Fibroblast of peridontal ligament (primary cell): Measurements from ENCODE around the gene HARS1.
"Not testable (repeated sequence)": the region's sequence is repeated elsewhere in the genome, so short reads cannot be mapped to it uniquely, and the experiment has no call there.

Experiments used
- DNase-seq: peaks from one replicate; pipeline ENCODE4 v3.0.0-alpha.2; 2010; ENCODE audit errors: extremely low read depth

Gene HARS1

DNA sequence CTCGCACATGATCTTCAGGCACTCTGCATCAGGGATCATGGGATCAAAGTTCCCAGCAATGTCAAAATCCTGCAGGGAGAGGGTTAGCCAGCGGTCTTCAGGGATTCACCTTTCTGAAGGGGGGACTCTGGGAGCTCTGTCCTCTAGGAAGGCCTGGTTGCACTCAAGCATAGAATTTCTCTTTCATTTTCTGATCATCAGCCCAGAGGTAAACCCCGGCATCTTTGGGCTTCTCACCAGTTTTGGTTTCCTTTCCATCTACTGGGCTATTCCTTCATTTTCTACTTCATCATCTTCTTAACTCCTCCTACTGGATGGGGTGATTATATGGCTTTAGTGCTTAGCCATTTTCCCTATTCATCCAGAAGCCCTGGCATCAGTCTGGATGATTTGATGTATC, 13.2 kb downstream of the HARS1 start:
- no peak for DNase-seq

DNA sequence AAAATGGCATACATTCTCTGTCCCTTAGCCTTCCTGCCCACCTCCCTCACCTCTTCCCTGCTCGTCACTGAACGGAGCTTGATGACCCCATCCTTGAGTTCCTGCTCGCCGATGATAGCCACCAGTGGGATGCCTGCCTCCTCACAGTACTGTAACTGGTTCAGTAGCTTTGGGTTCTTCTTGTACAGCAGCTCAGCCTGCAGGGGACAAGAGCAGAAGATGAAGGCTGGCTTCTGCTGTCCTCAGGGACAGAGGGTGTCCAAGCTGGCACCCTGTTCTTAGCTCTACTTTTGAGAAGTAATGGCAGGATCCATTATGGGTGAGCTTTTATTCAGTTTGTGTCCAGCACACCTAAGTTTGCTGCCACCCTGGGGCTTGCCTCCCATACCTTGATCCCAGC, 16.5 kb downstream of the HARS1 start:
- no peak for DNase-seq

DNA sequence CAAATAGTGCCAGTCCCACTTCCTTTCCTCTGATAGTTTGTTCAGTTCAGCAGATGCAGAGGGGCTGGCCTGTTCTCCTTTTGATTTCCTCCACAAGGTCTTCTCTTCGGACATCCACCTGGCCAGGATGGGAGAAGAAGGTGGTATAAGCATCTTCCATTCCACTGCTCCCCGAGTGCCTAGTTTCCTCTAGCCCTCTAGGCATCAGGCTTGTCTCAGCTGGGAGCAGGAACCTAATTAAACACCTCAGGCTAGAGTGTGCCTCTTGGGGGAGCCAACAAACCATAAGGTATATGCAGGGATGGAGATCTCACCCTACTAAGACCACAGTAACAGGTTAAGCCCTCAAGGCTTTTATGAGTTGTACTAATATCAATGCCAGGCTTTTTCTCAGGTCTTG, 17.0 kb downstream of the HARS1 start:
- DNase-seq, result no peak

DNA sequence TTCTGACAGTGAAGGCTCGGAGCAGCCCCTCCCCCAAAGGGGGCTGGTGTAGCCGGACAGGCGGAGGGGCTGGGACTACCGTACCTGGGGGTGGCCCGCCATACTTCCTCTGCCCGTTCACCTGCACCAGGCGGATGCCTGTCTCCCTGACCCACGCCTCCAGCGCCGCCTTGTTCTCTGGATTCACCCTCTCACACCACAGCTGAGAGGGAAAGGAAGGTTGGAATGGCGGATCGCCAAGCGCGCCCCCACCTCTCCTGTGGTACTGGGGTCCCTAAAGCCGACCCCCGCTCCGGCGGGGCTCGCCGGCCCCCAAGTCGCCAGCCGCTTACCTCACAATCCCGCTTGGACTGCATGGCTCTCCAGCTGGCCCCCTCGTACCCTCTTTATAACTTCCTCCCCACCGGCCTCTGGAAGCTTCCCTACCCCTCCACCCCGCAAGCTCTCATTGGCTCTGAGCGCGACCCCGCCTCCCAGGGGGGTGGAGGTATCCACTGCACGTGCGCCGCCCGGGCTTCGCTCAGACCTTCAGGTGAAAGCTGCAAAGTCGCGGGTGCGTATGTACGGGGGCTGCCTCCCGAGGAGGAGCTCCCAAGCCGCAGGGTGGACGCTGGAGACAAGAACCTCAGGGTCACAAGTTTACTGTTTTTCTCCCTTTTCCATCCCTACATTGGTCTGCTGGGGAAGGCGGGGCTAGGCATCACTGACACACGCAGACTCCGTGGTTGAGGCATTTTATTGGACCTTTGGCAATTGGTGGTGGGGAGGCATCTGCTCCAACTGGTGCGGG, 17.8 kb downstream of the HARS1 start, which contains the start of gene DND1:
Gene DND1, minus strand, starts transcription at position 390 of the 790 bp plus-strand sequence. Its CDS starts 34 bp downstream, at position 356.
- no peak for DNase-seq

DNA sequence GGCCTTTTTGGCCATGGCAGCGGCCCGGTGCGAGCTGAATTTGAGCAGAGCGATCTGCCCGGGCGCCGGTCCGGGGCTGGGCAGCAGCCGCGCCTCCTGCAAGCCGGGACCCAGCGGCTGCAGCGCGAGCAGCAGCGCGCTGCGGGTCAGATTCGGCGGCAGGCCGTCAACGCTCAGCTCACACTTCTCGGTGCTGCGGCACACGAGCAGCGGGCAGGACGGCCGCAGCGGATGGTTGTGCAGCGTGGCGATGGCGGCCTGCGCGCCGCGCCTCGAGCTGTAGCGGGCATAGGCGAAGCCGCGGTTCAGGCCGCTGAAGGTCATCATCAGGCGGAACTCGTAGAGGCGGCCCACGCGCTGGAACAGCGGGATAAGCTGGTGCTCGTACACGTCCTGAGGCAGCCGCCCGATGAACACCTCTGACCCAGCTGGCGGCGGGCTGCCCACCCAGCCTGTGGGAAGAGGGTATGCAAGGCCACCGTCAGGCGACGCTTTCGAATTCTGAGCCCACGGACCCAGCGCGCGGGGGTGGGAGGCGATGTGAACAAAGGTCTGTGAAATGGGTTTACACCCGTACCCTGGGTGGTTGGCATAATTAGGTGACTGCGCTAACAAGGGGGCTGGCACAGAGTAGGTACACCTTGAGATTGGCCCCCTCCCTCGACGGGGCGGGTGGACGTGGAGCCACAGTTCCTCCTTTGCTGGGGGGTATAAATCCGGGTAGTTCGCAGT, 18.5 kb downstream of the HARS1 start:
- DNase-seq, result no peak

DNA sequence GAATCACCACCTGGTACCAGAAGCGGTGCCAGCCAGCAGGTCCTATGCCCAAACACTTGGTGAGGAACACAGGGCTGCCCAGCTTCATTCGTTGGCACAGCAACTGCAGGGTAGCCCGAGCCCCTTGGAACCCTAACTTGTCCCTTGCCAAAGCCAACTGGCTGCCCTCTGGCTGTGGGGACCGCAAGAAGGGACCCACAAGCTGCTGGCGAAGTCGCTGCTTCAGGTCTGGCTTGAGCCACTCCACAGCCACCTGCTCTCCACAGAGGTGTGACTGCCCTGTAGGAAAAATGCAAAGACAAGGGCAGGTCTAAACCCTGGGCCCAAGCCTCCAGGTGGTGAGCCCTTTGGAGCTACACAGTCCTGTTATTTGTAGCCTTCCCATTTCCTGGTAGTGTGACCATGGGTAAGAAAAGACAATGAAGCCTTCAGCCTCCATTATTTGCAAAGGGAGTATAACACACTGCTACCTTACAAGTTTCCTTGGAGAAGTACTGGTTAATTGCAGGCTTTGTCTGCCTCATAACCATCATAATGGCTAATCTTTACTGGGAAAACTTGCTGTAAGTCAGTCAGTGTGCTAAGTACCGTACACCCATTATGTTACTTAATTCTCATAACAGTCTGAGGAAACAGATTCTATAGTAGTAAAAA, 19.6 kb downstream of the HARS1 start:
- no peak for DNase-seq

DNA sequence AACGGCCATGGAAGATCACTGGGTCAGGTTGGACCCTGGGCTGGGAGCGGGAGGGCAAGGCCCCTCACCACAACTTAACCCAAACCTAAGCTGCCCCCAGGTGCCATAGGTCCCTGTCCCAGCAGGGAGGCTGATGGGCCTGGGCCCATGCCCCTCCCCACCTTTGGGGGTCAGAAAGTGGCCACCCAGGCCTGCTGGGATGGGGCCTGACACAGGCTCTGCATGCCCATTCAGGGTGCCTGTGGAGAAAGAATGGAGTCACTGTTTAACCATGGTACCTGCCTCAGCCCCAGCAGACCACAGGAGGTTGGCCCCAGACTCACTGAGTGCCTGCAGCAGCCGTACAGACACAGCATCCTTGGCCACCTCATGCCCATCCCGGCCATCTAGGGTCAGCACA, 20.1 kb downstream of the HARS1 start:
- DNase-seq, result not testable (repeated sequence)

DNA sequence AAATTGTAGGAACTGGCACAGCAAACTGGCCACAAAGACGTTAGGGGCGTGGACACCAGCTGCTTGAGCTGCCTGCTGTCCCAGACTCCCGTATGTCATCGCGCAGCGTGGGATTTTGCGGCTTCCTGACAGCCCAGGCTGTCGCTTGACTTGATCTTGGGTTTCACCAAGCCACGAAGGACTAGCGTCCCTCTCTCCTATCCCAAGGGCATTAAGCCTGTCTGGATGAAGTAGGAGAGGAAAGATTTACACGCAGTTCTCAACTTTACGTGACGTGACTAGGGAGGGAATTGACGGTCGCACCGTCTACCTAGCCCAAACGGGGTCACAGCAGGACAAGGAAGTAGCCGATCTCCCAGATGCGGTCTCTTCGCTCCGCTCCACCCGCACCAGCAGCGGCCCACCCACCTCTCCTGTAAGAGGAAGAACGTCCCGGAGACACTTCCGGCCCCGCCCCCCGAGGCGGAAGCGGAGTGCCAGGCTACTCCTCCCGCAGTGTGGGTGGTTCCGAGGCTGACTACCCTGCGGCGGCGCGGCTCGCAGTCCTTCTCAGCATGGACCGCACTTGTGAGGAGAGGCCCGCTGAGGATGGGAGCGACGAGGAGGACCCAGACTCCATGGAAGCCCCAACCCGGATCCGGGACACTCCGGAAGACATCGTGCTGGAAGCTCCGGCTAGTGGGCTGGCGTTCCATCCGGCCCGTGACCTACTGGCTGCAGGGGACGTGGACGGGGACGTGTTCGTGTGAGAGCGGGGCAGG, 26.6 kb downstream of the HARS1 start, which contains the start of gene WDR55:
Gene WDR55, plus strand, starts transcription at position 546 of the 761 bp plus-strand sequence. Its CDS starts 9 bp downstream, at position 555.
- peak; percentile 83 for DNase-seq

DNA sequence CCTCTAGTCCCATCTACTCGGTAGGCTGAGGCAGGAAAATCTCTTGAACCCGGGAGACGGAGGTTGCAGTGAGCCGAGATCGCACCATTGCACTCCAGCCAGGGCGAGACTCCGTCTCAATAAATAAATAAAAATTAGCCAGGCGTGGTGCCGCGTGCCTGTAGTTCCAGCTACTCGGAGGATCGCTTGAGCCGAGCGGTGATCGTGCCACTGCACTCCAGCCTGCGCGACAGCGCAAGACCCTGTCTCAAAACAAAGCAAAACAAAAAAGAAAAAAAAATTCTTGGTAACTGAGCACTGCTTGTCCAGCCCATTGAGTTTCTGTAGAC, 27.2 kb downstream of the HARS1 start:
- DNase-seq, result no peak

DNA sequence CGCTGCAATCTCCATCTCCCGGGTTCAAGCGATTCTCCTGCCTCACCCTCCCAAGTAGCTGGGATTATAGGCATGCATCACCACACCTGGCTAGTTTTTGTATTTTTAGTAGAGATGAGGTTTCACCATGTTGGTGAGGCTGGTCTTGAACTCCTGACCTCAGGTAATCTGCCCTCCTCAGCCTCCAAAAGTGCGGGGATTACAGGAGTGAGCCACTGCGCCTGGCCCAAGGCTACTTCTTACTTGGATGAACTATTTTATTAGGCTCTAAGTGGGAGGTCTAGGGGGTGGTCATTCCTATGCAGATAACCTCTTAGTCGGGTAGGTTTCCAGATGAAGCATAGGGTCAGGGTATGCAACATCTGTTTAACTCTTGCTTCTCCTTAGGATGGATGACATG, 30.8 kb downstream of the HARS1 start:
- DNase-seq, result not testable (repeated sequence)

DNA sequence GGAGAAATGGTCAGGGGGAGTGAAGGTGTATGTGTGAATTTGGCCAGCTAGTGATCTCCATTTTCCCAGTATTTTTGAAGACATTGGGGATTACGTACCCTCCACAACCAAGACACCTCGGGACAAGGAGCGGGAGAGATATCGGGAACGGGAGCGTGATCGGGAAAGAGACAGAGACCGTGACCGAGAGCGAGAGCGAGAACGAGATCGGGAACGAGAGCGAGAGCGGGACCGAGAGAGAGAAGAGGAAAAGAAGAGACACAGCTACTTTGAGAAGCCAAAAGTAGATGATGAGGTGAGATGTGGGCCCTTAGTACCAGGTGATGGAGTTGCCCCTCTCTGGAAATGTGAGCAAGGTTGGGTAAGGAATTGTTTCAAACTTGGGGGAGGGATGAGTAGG, 32.3 kb downstream of the HARS1 start:
- DNase-seq, result no peak

DNA sequence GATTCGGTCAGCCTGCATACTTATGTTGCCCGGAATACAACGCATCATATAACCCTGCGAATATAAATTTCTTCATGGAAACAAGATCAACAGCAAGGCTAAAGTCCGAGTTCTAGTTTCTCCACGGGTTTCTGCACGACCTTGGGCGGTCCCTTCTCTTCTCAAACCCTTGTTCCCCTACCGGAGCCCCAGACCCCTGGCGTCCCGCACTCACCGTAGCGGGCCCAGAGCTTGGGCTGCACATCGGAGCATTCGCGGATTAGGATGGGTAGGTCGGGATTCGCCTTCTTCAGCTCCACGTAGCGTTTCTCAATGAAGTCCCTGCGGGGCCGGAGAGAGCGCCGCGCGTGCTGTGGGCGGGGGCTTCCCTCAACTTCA, 44.1 kb downstream of the HARS1 start:
- DNase-seq, result peak; percentile 16

DNA sequence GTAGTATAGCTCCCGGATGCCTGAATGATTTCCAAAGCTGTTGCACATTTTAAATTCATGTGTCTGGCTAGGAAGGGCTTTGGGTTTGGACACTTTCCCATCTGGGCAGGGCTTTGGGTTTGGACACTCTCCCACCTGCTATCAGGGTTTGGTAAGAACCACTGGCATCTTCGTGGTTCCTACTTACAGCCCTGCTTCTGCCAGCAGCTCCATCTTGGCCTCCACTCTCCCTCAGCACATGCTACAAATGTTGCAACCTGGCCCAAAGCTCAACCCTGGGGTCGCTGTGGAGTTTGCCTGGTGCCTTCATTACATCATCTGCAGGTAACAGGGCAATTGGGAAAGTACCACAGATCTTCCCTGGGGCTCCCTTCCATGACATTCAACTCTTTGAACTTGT, 48.5 kb downstream of the HARS1 start:
- DNase-seq, result peak; percentile 94

DNA sequence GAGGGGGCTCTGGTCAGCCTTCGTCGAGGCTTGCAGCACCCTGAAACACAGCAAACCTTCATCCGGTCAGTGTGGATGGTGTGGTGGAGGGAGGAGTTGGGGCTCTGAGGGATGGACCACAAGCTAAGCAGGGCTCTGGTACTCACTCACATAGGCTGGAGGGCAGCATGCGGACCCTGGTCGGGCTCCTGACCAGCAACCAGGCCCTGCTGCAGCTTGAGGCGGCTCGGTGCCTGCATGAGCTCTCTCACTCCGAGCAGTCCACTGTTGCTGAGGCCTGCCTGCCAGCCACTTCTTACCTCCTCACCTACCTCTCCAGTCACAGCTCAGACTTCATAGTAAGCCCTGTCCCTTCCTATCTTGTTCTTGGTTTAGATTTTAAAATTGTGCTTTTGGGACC, 49.5 kb downstream of the HARS1 start:
- DNase-seq, result no peak

DNA sequence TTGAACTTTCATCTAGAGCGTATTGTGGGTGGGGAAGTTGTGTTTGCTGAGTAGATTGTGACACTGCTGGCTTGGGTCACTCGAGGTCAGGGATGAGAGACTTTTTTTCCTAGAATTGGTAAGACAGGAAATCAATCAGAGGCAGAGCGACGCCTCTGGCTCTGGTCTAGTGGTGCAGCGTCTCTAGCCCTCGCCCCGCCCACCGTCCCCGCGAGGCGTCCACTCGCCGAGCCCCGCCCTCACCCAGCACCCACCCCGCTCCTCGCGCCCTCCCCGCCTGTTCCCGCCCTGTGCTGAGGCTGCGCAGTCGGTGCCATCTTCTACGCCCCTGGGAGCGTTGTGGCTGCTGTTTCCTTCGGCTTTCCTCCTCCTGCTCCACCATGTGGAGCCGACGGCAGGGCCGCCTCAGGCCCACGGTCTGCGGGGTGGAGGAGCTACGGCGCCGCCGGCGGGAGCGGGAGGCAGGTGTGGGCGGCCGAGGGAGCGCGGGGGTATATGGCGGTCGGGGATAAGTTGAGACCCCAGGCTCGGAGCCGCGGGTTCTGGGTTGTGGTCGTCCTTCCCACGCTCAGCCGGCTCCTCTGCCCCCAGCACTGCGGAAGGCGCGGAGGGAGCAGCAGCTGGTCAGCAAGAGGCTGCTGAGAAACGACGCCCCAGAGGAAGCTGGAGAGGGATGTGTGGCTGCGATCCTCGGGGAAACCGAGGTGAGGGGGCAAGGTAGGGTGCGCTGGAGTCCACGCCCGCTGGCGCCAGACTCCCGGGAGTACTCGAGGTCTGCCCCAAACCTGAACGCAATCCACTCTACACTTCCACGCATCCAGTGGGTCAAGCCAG, 51.8 kb downstream of the HARS1 start, which contains the start of gene TMCO6:
Gene TMCO6, plus strand, starts transcription at position 304 of the 834 bp plus-strand sequence. Its CDS starts 77 bp downstream, at position 381.
- peak; percentile 95 for DNase-seq

DNA sequence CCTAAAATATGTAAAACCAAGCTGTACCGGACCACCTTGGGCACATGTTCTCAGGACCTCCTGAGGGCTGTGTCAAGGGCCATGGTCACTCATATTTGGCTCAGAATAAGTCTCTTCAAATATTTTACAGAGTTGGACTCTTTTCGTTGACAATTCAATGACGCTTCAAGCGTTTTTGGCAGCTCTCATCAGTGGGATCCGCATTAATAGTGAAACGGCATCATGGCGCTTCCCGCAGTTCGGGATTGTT, 52.3 kb downstream of the HARS1 start:
- DNase-seq, result not testable (repeated sequence)

DNA sequence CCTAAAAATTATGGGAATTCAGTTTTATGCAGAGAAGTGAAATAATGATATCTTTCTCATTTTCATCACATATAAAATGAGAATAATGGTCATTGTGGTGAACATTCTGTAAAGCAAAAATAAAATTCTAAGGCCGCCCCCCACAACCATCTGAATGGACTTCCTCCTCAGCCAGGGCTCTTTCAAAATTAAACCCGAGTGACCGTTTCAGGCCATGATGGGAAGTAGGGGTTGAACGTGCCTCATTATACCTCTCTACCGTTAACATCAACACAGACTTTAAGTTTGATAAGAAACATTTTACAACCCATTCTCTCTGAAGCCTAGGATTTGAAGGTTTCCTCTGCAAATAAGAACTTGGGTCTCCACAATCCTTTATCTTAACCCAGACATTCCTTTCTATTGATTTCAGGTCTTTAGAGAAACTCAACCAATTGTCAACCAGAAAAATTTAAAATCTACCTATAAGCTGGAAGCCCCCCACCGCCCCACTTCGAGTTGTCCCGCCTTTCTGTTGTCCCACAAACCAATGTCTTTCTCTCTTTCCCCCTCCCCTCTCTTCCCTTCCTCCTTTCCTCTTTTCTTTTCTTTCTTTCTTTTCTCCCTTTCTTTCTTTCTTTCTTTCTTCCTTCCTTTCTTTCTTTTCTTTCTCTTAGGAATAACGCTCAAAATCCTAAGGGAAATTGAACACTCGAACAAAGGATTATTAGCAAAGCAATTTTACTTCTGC, 53.6 kb downstream of the HARS1 start:
- no peak for DNase-seq

DNA sequence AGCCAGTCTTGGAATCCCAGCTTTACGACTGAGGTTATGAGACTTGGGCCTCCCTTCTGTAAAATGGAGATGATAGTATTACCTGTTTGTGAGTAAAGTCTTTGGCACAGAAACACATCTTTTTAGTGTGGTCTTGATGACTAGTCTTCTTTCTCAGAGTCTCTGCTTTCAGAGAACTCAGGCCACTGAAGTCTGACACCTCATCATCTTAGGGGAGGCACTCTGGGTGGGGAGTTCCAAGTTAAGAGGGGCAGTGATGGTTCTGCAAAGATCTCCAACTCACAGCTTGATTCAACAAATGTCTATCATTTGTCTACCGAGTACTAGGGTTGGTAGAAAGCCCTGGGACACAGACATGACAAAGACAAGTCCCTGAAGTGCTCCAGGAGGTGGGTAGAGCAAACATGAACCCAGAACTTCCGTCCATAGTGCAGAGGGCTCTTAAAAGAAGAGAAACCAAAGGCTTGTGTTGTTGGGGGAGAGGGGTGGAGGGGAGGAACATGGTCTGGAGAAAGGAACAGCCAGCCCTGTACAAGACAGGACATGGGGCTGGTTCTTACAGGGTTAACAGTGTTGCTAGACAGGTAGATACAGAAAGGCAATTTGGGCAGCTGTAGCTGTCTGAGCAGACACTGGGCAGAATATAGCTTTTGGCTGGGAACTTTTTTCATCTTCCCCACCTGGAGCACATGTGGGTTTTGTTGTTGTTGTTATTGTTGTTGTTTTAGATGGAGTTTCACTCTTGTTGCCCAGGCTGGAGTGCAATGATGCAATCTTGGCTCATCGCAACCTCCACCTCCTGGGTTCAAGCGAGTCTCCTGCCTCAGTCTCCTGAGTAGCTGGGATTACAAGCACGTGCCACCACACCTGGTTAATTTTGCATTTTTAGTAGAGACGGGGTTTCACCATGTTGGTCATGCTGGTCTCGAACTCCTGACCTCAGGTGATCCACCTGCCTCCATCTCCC, 55.6 kb downstream of the HARS1 start:
- no peak for DNase-seq

DNA sequence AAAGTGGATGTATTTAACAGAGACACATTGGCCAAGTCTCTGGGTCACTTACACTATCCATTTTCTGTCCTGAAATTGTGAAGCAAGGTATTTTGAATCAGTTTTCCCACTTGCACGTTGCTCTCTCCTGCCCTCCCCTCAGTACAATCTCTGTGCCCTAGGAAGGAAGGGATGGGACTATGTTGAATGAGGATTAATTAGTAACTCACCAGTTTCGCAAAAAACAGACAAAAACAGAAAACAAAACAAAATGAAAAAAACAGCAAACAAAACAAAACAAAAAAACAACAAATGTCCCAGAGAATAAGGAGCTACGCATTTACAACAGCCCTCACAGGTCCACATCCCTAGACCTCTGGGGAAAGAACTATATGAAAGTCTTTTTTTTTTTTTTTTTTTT, 57.1 kb downstream of the HARS1 start:
- DNase-seq, result no peak
